GM15510 (cell line): ENCODE measurements around the gene CCDC15.

Source experiments
- POLR2A ChIP-seq: IDR thresholded peaks from 3 replicates; pipeline ENCODE4 v1.6.1; 2011; ENCODE audit warnings: borderline replicate concordance; ENCODE audit not compliant: insufficient read length; ENCODE audit errors: extremely low read depth

Gene CCDC15

DNA sequence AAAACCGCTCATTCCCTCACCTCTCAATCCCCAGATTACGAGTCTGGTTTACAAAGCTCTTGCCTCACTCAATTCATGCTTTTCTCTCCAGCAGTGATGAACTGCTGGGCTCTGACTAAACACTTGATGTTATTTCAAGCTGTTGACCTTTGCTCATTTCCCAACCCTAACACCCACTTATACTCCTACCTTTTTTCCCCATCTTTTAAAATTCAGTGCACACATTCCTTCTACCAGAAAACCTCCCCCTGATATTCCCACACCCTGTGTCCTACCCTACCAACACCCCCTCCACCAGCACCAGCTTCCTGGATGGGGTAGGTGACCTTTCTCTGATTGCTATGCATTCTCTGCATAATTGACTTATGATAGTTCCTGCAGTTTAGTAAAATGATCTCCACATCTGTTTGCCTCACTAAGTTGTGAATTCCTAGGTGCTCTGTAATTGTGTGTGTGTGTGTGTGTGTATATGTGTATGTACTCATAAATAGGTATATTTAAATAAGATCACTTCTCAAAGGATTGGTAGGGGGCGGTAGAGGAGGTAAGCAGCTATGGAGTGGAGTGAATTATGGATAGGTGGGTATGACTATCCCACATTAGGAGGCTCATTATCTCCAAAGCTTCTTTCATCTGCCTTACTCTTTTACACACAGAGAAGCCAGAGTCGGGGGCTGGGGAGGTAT is 19.0 kb upstream of the CCDC15 start:
- no peak for TF ChIP-seq POLR2A

DNA sequence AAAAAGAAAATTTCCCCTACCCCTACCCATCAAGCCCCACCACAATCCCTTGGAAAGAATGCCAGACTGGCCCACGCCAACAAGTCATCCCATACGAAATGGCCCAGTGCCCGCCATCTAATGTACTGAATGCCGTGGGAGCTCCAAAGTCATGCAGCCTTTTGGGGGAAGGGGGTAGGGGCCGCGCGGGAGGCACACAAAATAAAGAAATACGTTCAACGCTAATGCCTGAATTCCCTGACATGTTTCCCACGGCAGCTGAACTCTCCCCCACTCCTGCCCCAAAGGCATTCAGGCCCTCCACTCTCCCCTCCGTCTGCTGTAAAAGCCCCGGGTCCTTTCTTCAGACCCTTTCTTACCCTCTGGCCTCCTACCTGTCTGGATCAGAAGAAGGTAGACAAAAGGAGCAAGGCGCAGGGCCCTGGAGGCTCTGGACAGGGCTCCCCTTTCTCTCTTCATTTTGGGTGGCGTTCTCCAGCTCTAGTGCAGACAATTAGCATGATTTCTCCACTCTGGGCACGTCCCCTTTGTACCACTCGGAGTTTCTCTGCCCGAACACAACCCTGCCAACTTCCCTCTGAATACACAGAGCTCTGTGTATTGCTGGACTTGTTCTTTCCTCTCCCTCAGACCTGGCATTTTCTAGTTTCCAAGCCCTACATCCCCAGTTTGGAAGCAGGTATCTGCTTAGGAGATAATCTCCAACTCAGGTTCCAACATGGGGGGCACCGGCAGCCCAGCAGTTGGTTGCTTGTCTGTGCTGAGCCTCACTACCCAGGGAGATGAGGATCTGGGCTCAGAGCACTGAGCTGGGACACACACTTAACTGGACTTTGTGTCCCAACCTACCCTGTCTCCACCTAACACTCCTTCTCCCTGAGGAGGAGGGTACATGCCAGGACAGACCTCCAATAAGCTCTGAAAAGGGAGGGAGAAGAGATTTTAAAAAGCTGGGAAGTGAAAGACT is 18.2 kb upstream of the CCDC15 start, which contains the start of gene HEPACAM:
HEPACAM (minus strand) TSS at position 500 of the 967 bp plus-strand sequence; CDS start at position 459, 41 bp downstream.
- TF ChIP-seq POLR2A: no peak

DNA sequence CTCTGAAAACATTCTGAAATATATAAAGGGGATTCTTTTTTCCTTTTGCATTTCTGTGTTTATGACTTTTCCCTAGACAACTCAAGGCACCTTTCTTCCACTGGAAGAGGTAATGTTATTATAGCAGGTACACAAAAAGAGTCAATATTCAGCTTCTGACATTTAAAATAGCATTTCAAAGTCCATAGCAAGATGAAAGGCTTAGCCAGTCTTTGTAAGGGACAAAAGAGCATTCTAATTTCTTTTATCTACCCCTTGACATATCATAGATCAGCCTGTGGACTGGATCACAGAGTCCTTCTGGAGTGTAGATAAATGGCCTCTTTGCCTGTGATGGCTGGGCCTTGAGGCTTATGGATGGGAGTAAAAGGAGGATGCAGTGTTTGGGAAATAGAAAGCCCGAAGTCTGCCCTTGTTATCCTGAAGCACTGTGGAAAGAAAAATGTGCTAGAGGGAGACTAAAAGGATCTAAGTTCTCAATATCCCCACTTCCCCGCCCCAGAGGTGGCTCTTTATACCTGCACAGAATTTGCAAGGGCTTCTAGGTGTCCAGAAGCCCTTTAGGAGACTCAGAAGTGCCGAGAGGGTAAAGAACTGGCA is 16.6 kb upstream of the CCDC15 start:
- no peak for TF ChIP-seq POLR2A

DNA sequence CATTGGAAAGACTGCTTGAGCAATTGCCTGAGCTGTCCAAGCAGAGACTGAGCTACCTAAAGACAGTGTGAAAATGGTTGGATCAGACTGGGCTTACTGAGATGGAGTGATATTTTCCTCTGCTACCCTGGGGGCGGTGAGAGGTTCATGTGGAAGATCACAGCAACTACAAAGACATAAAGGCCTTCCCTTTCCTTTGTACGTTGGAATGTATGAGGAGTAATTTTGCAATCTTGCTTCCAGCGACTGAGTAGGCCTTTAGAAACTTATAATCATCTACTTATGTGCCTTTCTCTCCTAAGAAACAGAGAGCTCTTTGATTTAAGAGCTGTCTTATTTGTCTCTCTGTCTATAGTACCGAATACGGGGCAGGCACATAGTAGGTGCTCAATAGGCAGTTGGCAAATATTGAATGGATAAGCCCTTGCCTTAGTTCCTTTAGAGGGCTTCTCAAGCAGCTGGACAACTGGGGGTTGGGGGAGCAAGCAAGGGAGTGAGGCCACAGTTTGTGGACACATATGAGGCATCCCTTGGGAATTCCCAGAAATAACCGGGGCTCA is 15.7 kb upstream of the CCDC15 start:
- no peak for TF ChIP-seq POLR2A

DNA sequence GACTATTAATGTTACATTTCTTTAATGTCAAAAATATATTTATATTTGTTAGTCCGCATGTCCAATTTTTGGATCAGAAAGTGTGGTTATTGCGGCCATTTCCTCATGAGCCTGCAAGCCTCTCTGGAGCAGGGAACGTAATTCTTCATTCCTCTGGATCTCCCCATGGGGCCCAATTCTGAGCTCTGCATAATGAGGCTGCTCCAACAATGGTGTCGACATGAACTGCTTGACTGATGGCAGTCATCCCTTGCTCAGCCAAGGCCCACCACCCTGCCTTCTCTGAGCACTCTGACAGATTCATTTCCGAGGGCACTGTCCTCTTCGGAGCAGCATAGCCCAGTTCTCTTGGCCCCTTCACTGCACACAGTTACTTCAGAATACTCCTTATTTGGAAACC is 15.0 kb upstream of the CCDC15 start:
- TF ChIP-seq POLR2A: no peak

DNA sequence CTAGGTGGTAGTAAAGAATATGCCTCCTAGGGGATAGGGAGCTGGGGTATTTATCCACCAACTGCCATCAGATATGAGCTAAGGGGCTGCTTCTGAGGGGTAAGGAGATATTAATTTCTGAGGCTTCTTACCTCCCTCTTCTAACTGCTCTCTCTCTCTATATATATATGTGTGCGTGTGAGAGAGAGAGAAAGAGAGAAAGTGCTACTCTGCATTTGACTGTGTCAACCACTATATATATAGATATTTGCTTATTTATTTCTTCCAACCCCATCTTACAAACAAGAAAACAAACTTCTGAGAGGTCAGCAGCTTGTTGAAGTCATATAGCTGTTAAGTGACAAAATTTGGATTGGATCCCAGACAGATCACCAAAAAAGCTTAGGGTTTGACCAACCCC is 12.3 kb upstream of the CCDC15 start:
- no peak for TF ChIP-seq POLR2A

DNA sequence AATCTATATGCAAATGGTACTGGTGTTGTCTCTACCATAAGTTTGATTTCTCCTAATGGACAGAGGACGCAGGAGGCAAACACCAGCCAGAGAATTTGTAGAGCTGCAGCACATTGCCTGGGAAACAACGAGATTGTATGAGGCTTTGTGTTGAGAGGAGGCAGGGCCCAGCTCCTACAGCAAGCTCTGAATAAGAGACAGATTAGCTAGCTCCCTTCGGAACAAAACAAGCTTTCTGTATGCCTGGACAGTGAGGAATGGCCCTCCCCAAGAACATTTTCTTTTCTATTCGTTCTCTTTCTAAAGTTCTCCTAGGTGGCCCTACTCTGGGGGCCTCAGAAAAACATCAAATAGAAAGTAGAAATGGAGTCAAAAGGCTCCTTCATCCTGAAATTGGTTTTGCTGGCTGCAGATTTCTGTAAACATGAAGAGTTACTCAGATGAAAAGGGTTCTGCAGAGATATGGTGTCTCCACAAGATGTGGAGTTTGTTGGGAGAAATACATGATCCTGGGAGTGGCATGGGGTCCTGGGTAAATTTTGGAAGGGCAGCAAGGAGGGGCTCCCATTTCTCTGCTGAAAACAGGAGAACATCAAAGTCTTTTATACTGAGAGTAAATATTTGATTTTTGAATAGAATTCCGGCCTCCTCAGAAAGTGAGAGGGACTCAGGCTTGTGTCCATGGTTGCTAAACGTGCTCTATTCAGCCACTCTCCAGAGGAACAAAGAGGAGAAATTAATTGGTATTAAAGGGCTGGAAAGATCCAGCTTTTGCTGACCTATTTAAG is 11.3 kb upstream of the CCDC15 start:
- no peak for TF ChIP-seq POLR2A

DNA sequence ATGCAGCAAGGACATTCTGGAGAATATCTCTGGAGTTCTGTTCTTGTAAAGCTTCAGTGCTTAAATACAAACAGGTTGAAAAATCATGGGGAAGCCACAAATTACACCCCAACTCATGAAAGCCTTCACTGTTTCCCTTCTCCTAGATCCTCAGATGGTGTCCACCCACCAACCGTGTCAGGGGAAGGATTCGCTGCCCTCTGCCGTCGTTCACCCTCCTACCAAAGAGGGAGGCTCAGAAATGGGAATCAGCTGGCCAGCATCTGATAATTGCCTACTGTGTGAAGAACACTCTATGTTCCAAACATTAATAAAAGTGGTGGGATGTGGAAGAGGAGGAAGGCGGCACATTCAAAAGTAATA is 10.8 kb upstream of the CCDC15 start:
- no peak for TF ChIP-seq POLR2A

DNA sequence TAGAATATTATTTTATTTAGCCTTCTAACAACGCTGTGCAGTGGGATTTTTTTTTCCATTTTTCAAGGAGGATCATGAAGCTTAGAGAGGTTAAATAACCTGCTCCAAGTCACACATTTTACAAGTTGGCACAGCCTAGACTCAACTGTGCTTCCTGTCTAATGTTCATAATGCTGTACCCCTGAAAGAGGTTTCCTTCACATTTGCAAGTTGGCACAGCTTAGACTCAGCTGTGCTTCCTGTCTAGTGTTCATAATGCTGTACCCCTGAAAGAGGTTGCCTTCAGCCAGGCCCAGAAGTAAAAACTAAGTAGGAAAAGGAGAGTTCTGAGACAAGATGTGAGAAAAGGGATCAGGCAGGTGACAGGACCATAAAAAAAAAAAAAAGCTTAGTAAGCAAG is 10.3 kb upstream of the CCDC15 start:
- TF ChIP-seq POLR2A: no peak

DNA sequence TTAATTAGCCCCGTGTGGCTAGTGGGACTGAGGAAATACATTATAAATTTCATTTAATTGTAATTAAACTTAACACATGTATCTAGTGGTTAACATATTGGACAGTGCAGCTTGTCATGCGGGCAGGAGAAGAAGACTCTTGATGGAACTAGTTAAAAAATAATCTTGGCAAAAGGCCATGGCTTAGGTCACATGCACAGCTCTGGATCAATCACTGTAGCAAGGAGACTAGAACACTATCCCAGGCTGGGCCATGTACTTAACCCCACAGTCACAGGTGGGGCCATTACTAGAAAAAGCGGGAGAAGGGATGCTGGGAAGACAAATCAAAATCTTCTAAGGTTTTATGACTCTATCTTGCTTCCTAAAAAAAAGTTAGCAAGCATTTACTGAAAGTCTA is 9.4 kb upstream of the CCDC15 start:
- no peak for TF ChIP-seq POLR2A

DNA sequence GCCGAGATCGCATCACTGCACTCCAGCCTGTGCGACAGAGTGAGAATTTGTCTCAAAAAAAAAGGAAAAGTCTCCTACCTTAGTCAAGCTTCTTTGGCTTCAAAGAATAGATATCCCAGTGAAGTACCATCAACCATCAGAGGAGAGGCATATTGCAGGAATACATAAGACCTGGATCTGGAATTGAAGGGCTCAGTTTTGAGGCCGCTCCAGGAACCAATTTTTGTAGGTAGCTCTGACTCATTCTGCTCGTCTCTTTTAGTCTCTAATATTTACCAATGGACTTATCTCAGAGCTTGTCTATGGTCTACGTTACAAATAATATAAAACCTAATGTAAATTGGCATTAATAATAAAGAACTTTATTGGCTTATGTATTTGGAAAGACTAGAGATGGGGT is 8.2 kb upstream of the CCDC15 start:
- TF ChIP-seq POLR2A: no peak

DNA sequence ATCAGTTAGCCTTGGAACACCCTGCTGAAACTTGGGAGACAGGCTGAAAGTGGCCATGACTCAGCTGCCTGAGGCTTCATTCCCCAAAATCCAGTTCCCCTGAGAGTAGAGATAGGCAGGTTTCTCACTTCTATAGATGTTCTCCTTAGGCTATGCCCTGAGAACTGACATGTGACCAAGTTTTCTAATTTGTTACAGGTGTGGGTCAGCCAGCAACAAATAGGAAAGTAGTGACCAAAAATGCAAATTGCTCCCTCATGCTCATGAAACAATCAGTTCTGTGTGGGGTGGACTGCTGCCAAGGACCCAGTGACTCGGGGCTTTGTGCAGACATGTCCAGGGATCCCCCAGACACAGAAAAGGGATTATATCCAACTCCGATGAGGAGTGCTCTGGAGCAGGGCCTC is 7.3 kb upstream of the CCDC15 start:
- no peak for TF ChIP-seq POLR2A

DNA sequence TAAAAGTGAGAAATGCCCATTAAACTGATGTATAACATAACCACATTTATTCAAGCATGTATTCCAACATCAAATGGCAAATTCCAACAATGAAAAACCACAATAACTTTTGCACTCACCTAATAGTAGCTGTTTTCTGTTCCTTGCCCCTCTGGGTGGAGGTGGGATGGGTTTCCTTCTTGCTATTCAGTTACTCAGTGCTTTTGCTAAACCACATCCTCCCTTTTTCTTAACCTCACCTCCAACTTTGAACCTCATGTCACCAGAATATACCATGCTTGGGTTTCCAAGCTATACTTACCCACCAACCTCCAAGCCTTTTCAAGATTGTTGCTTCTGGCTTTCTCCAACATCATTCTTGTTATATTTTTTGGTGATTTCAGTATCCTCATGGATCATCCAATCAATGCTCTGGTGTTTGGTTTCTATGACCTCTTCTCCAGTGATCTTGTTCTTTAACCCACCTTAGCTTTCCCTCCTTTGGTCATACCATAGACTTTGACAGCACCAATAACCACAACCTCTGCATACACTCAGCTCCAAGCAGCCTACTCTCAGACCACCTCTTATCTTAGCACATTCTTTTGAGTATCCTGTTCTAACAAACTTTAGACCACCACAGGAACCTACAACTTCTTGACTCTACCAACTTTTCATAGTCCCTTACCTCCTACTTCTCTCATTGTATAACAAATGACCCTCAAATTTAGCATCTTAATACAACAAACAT is 3.2 kb upstream of the CCDC15 start:
- TF ChIP-seq POLR2A: no peak

DNA sequence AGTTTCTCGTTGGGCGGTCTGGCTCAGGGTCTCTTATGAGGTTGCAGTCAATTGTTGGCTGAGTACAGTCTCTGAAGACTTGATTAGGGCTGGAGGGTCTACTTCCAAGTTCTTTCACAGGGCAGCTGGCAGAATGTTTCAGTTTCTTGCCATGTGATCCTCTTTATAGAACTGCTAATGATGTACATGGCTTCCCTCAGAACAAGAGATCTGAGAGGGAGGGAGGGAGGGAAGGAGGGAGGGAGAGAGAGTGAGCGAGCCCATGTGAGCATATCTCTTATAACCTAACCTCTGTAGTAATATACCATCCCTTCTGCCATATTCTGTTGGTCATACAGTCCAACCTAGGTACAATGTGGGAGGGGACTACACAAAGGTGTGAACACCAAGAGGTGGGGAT is 2.7 kb upstream of the CCDC15 start:
- TF ChIP-seq POLR2A: no peak
